Lower lobe of right lung (tissue), 2 donors: ENCODE results near the gene CFL1. TPM values are rescaled to one million over a fixed set of nuclear protein-coding genes. Genes with fewer than 3 reads are reported as not detected.
"Not testable (repeated sequence)": the region's sequence is repeated elsewhere in the genome, so short reads cannot be mapped to it uniquely, and the experiment has no call there.

Experiments used
- ATAC-seq, 2 donors: fragments of 200-7000 bp; cut with Tn5 transposase; one replicate each; pipeline ENCODE4 v1.9.1; 2020 to 2022; ENCODE audit warnings: mild to moderate bottlenecking in 2 of 2, moderate library complexity in 2 of 2
- DNase-seq: peaks from one replicate; pipeline ENCODE4 v3.0.0-alpha.2; 2020
- H3K27ac ChIP-seq: fragments of 200-600 bp; one replicate; pipeline ENCODE4 v1.8.0; 2022
- H3K27me3 ChIP-seq: fragments of 200-600 bp; one replicate; pipeline ENCODE4 v1.8.0; 2022; ENCODE audit warnings: low read depth
- H3K36me3 ChIP-seq: fragments of 200-600 bp; one replicate; pipeline ENCODE4 v1.8.0; 2022; ENCODE audit warnings: mild to moderate bottlenecking
- H3K4me1 ChIP-seq: fragments of 200-600 bp; one replicate; pipeline ENCODE4 v1.8.0; 2022
- H3K4me3 ChIP-seq: fragments of 200-600 bp; one replicate; pipeline ENCODE4 v1.8.0; 2022; ENCODE audit warnings: mild to moderate bottlenecking
- H3K9me3 ChIP-seq: fragments of 200-600 bp; one replicate; pipeline ENCODE4 v1.8.0; 2022
- intact Hi-C: fragments of 100-400 bp; cut with DNase I; formaldehyde crosslinking; loops from one replicate; pipeline ENCODE4 v1.11.0; 2022
- total RNA-seq: library from RNA; stranded (reverse); fragmentation: NEBNext Ultra II Directional; extraction: Animal tissue kit (Norgen Biotek cat#: 25700); gene quantifications from one replicate; pipeline ENCODE4 v1.2.1, GENCODE V29; 2021
- TF ChIP-seq, protein P1 (sequence below): fragments of 200-600 bp; IDR thresholded peaks from one replicate; pipeline ENCODE4 v1.8.0; 2022; ENCODE audit warnings: antibody characterized with exemption, mild to moderate bottlenecking
- donor health status: DM: no; HTN: yes; CAD: no; lungs with severe emphysema.

The CFL1 gene
- total RNA-seq, 1 donor from 2014 or later, result 647 TPM

- ATAC-seq (no peak), DNase-seq (peak; percentile 26)
- no peaks in the 10 kb centered on the region for H3K9me3 ChIP-seq
- no peak overlapping the region for H3K4me3 ChIP-seq
- H3K27ac ChIP-seq, result no peak overlapping the region
- intact Hi-C loops, result no loop called here
- TF ChIP-seq, protein P1, sequence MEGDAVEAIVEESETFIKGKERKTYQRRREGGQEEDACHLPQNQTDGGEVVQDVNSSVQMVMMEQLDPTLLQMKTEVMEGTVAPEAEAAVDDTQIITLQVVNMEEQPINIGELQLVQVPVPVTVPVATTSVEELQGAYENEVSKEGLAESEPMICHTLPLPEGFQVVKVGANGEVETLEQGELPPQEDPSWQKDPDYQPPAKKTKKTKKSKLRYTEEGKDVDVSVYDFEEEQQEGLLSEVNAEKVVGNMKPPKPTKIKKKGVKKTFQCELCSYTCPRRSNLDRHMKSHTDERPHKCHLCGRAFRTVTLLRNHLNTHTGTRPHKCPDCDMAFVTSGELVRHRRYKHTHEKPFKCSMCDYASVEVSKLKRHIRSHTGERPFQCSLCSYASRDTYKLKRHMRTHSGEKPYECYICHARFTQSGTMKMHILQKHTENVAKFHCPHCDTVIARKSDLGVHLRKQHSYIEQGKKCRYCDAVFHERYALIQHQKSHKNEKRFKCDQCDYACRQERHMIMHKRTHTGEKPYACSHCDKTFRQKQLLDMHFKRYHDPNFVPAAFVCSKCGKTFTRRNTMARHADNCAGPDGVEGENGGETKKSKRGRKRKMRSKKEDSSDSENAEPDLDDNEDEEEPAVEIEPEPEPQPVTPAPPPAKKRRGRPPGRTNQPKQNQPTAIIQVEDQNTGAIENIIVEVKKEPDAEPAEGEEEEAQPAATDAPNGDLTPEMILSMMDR, result no peak
- H3K27me3 ChIP-seq, result no peaks in the 10 kb centered on the region
- H3K4me1 ChIP-seq, result peaks cover 60% of the 10 kb centered on the region
- H3K36me3 ChIP-seq, result no peaks in the 10 kb centered on the region
Observed at GRCh38 chr11:65896034-65896999, 38.3 kb upstream of the CFL1 start.

DNA sequence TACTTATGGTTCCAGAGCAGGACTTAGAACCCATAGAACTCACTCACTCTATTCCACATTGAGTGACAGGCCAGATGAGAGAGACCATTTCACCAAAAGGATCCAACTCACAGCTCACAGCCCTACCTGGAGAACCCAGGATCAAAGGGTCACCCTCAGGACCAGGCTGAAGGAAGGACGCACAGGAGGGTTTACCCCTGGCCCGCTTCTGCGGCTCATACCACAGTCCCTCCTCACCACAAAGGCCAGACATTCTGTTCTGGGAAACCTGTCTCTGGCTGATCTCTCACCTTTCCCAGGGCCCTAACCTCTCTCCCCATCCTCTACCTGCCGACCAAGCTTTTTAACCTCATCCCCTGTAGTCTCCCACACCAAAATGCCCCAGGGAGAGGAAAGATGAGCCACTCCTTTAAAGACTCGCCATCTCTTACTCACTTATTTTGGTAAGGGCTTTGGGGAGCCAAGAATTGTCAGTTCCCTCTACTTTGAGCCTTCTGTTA is 37.6 kb upstream of the CFL1 start:
- H3K9me3 ChIP-seq, result no peaks in the 10 kb centered on the region
- no peak overlapping the region for H3K27ac ChIP-seq
- H3K4me1 ChIP-seq, result peaks cover 59% of the 10 kb centered on the region
- H3K4me3 ChIP-seq, result no peak overlapping the region
- ATAC-seq, result no peak
- peak; percentile 4 for DNase-seq
- TF ChIP-seq, protein P1, result no peak
- H3K27me3 ChIP-seq, result no peaks in the 10 kb centered on the region
- intact Hi-C loops, result no loop called here
- no peaks in the 10 kb centered on the region for H3K36me3 ChIP-seq

GRCh38 chr11:65894034-65894591 is 36.1 kb upstream of the CFL1 start:
- Histone ChIP-seq H3K4me1 (peaks cover 59% of the 10 kb centered on the region), H3K27me3 (no peaks in the 10 kb centered on the region), H3K9me3 (no peaks in the 10 kb centered on the region), H3K27ac (peak overlapping the region; percentile 98), H3K4me3 (peak overlapping the region; percentile 88), H3K36me3 (no peaks in the 10 kb centered on the region)
- ATAC-seq, result no peak
- intact Hi-C loops, result no loop called here
- peak; percentile 77 for DNase-seq
- TF ChIP-seq, protein P1, result no peak

DNA sequence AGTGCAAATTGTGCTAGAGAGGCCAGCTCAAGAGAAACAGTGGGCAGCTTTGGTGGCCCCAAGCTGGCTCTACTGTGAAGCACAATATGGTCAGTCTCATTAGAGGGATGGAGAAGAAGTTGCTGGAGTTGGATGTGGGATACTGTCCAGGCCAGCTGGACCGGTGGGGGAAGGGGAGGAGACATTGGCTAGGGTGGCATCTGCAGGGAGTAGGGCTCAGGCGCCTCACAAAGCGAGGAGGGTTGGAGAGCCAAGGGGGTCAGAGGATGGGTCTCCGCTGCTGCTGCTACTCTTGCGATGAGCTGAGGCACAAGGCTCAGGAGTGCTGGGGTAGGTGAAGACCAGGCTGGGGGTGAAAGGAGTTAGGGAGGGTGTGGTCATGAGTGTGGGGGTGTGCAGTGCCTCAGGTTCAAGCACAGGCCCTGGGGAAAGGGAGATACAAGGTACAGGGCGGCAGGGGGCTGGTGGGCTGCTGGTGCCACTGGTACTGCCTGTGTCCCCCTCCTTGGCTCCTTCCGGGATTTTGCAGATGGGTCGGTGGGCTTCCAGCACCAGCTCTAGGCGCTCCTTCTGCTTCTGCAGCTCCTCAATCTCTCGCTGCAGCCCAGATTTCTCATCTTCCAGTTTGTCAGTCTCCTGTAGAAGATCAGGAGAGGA is 34.8 kb upstream of the CFL1 start:
- Histone ChIP-seq H3K27ac (peak overlapping the region; percentile 98), H3K36me3 (no peaks in the 10 kb centered on the region), H3K27me3 (no peaks in the 10 kb centered on the region), H3K4me1 (peaks cover 57% of the 10 kb centered on the region), H3K4me3 (peak overlapping the region; percentile 88), H3K9me3 (no peaks in the 10 kb centered on the region)
- ATAC-seq (no peak), DNase-seq (peak; percentile 38)
- TF ChIP-seq, protein P1, result no peak
- intact Hi-C loops, result no loop called here

DNA sequence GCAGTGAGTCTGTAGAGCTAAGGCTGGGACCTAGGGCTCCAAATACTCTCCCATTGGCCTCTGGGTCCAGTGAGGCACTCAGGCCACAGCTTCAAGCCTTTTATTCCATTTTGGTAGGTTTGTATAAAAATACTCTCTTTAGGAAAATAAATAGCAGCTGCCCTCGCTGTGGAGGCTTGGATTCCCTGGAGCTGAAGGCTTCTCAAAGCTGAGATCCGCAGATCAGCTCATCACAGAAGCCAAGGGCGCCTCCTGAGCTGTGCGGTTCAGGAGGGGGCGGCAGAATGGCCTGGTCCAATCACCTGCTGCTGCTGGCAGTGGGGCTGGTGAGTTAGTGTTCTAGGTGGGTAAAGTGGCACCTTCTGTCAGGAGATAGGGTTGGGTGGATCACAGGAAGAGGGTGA is 34.2 kb upstream of the CFL1 start:
- H3K9me3 ChIP-seq, H3K27me3 ChIP-seq, intact Hi-C loops, H3K36me3 ChIP-seq, ATAC-seq: not testable (repeated sequence)
- H3K27ac ChIP-seq, result peak overlapping the region; percentile 98
- peaks cover 63% of the 10 kb centered on the region for H3K4me1 ChIP-seq
- H3K4me3 ChIP-seq, result peak overlapping the region; percentile 88
- DNase-seq, result peak; percentile 39
